Inferior parietal cortex (tissue), 1 donor: Measurements from ENCODE around the gene P2RY4.
"Not testable (repeated sequence)": the region's sequence is repeated elsewhere in the genome, so short reads cannot be mapped to it uniquely, and the experiment has no call there.

ENCODE experiments used
- DNase-seq: peaks from one replicate; pipeline ENCODE4 v3.0.0-alpha.2; 2016; ENCODE audit errors: extremely low spot score

P2RY4 gene

GRCh38 chrX:70243601-70244000, 16.4 kb downstream of the P2RY4 start:
- DNase-seq, result not testable (repeated sequence)

GRCh38 chrX:70241501-70241900, 18.5 kb downstream of the P2RY4 start:
- no peak for DNase-seq

- no peak for DNase-seq
These were observed 19.3 kb downstream of the P2RY4 start for GRCh38 chrX:70240751-70241150.

- DNase-seq, result no peak
These were observed 25.6 kb downstream of the P2RY4 start, which contains the start of gene AWAT1 for GRCh38 chrX:70234355-70234754. Gene AWAT1, plus strand, starts transcription at chrX:70234655. Its CDS starts 41 bp downstream, at chrX:70234696.

- no peak for DNase-seq
These were observed 28.3 kb downstream of the P2RY4 start for GRCh38 chrX:70231666-70232065.

- DNase-seq, result no peak
These were observed 33.3 kb downstream of the P2RY4 start for GRCh38 chrX:70226687-70227086.

GRCh38 chrX:70226048-70226447, 34.0 kb downstream of the P2RY4 start:
- DNase-seq, result no peak

- DNase-seq, result no peak
These were observed 39.9 kb downstream of the P2RY4 start for GRCh38 chrX:70219938-70220764.

GRCh38 chrX:70209570-70209969, 50.4 kb downstream of the P2RY4 start:
- DNase-seq, result not testable (repeated sequence)

- DNase-seq, result no peak
These were observed 51.5 kb downstream of the P2RY4 start for GRCh38 chrX:70208479-70208878.
